CD4-positive, alpha-beta memory T cell (primary cell): ENCODE results near the gene LASP1. TPM values are rescaled to one million over a fixed set of nuclear protein-coding genes. Genes with fewer than 3 reads are reported as not detected.

ENCODE experiments used
- CTCF ChIA-PET: fragments of 350-600 bp; sonication (Branson Sonifier 250); formaldehyde crosslinking; loops from one replicate; lab custom pipeline; 2021; ENCODE audit warnings: inconsistent platforms; ENCODE audit not compliant: partially characterized antibody; lab: Charles Lee
- POLR2A ChIA-PET: fragments of 350-600 bp; sonication (Branson Sonifier 250); formaldehyde crosslinking; loops from one replicate; lab custom pipeline; 2021; ENCODE audit not compliant: partially characterized antibody; lab: Charles Lee
- DNase-seq, 5 donors: peaks; one replicate each; pipeline versions ENCODE4 v3.0.0 to v3.0.0-alpha.2; 2020 to 2022; ENCODE audit warnings: mixed read lengths in 1 of 5
- H3K27ac ChIP-seq: one replicate; pipeline ENCODE4 v1.7.0; 2013; ENCODE audit warnings: low read depth, low read length
- H3K27me3 ChIP-seq: 2 replicates; pipeline ENCODE4 v1.7.0; 2013; ENCODE audit warnings: mild to moderate bottlenecking, low read length, moderate library complexity; ENCODE audit not compliant: insufficient read depth
- H3K36me3 ChIP-seq: 2 replicates; pipeline ENCODE4 v1.7.0; 2013; ENCODE audit warnings: mild to moderate bottlenecking, low read length, moderate library complexity; ENCODE audit not compliant: insufficient read depth
- H3K4me1 ChIP-seq: 2 replicates; pipeline ENCODE4 v1.7.0; 2013; ENCODE audit warnings: mild to moderate bottlenecking, low read length, moderate library complexity; ENCODE audit not compliant: insufficient read depth
- H3K4me3 ChIP-seq, 2 donors: one replicate each; pipeline ENCODE4 v1.7.0; 2013; ENCODE audit warnings: low read length in 2 of 2, mild to moderate bottlenecking in 1 of 2
- H3K9me3 ChIP-seq, 2 donors: one replicate each; pipeline ENCODE4 v1.7.0; 2013; ENCODE audit warnings: low read length in 2 of 2, control low read depth in 1 of 2; ENCODE audit not compliant: control insufficient read depth in 1 of 2
- H3K27ac Mint-ChIP-seq, 7 donors: one replicate each; pipeline ENCODE4 v1.8.0; 2020 to 2021; ENCODE audit warnings: mixed read lengths in 7 of 7, mild to moderate bottlenecking in 6 of 7, inconsistent platforms in 3 of 7, moderate library complexity in 3 of 7
- H3K27me3 Mint-ChIP-seq, 2 donors: one replicate each; pipeline ENCODE4 v1.8.0; 2020 to 2021; ENCODE audit warnings: mixed read lengths in 2 of 2
- H3K36me3 Mint-ChIP-seq, 2 donors: one replicate each; pipeline ENCODE4 v1.8.0; 2020 to 2021; ENCODE audit warnings: mixed read lengths in 2 of 2, inconsistent platforms in 1 of 2, mild to moderate bottlenecking in 1 of 2
- H3K4me1 Mint-ChIP-seq, 4 donors: one replicate each; pipeline ENCODE4 v1.8.0; 2020 to 2021; ENCODE audit warnings: mixed read lengths in 4 of 4, mild to moderate bottlenecking in 1 of 4
- H3K4me3 Mint-ChIP-seq, 8 donors: one replicate each; pipeline ENCODE4 v1.8.0; 2020 to 2021; ENCODE audit warnings: mixed read lengths in 8 of 8, mild to moderate bottlenecking in 7 of 8, moderate library complexity in 6 of 8, inconsistent platforms in 3 of 8
- H3K9me3 Mint-ChIP-seq, 8 donors: one replicate each; pipeline ENCODE4 v1.8.0; 2020 to 2021; ENCODE audit warnings: mixed read lengths in 8 of 8, mild to moderate bottlenecking in 5 of 8, inconsistent platforms in 3 of 8, moderate library complexity in 1 of 8
- intact Hi-C: fragments of 100-400 bp; cut with micrococcal nuclease; formaldehyde crosslinking; loops from one replicate; pipeline ENCODE4 v1.15.1; 2023
- polyA plus RNA-seq, 2 donors: library from polyadenylated mRNA; unstranded; fragments of 300-500 nt; fragmentation: Illumina TruSeq; gene quantifications; one replicate each; pipeline ENCODE4 v1.2.3, GENCODE V29; 2021
- total RNA-seq, 2 experiments: library from RNA; stranded (reverse); gene quantifications; one replicate each; pipeline ENCODE4 v1.2.3, GENCODE V29; 2021

LASP1 gene
- total and polyA plus RNA-seq, 4 experiments from 2014 or later = 32.1 to 122 (median 92.9) TPM

- H3K4me1 Mint-ChIP-seq = peaks cover 50 to 91% (median 73%) of the 10 kb centered on the region in 4 donors
- Histone ChIP-seq H3K27ac (peak overlapping the region; percentile 50), H3K4me1 (peaks cover 94% of the 10 kb centered on the region), H3K36me3 (peaks cover 42% of the 10 kb centered on the region), H3K9me3 (no peaks in the 10 kb centered on the region), H3K4me3 (no peak overlapping the region), H3K27me3 (no peaks in the 10 kb centered on the region)
- peaks cover 21 to 48% of the 10 kb centered on the region in 2 donors for H3K36me3 Mint-ChIP-seq
- no peaks in the 10 kb centered on the region for H3K27me3 Mint-ChIP-seq
- peak overlapping the region in 3 of 8 donors; percentile 20 to 61 (median 52) for H3K4me3 Mint-ChIP-seq
- CTCF ChIA-PET = interaction anchor here (1.2 to 1.5 kb wide), 2 partner anchors 23 to 32 kb away, joined by 3 to 6 read pairs; partner anchors contain the start of gene LASP1
- no peak for DNase-seq
- no peaks in the 10 kb centered on the region for H3K9me3 Mint-ChIP-seq
- intact Hi-C loops = no loop called here
- POLR2A ChIA-PET = interaction anchor here (1.3 to 7.0 kb wide), 6 partner anchors 9 to 39 kb away, joined by 4 to 63 read pairs (median 14); partner anchors contain the start of genes LASP1 and RPL23
- H3K27ac Mint-ChIP-seq = peak overlapping the region; percentile 60 to 91 (median 89)
These were observed 22.8 kb downstream of the LASP1 start for GRCh38 chr17:38892620-38893019.

DNA sequence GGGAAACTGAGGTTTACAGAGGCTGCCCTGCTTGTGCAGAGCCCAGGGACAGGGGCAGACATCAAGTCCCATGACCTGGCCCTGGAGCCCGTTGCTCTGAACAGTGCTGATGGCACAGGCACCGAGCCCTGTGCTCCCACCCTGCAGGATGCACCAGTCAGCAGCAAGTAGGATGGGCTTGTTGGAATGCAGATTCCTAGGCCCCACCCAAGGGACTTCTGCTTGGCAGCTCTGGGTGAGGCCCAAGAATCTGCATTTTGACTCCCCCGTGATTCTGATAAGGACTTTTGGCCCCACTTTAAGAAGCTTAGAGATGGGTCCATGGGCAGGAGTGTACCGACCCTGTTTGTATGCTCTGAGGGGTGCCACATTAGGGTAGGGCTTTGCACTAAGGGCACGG, 23.3 kb downstream of the LASP1 start:
- peak overlapping the region in 4 of 8 donors; percentile 20 to 61 (median 56) for H3K4me3 Mint-ChIP-seq
- Histone ChIP-seq H3K4me3 (no peak overlapping the region), H3K9me3 (no peaks in the 10 kb centered on the region), H3K4me1 (peaks cover 94% of the 10 kb centered on the region), H3K27ac (peak overlapping the region; percentile 50), H3K36me3 (peaks cover 39% of the 10 kb centered on the region), H3K27me3 (no peaks in the 10 kb centered on the region)
- intact Hi-C loops = no loop called here
- peaks cover 21 to 46% of the 10 kb centered on the region in 2 donors for H3K36me3 Mint-ChIP-seq
- no peaks in the 10 kb centered on the region for H3K9me3 Mint-ChIP-seq
- peaks cover 54 to 96% (median 75%) of the 10 kb centered on the region in 4 donors for H3K4me1 Mint-ChIP-seq
- no peak for DNase-seq
- H3K27me3 Mint-ChIP-seq = no peaks in the 10 kb centered on the region
- peak overlapping the region; percentile 60 to 90 (median 78) for H3K27ac Mint-ChIP-seq
- POLR2A ChIA-PET = interaction anchor here (0.6 to 7.0 kb wide), 7 partner anchors 9 to 560 kb away, joined by 3 to 63 read pairs (median 5); partner anchors contain the start of genes LASP1 and RPL23
- CTCF ChIA-PET = interaction anchor here (0.7 to 2.0 kb wide), 2 partner anchors 25 to 90 kb away, joined by 3 to 8 read pairs; no protein-coding TSS in a partner anchor

GRCh38 chr17:38893607-38894006, 23.7 kb downstream of the LASP1 start:
- H3K4me3 Mint-ChIP-seq = peak overlapping the region in 5 of 8 donors; percentile 12 to 59 (median 23)

DNA sequence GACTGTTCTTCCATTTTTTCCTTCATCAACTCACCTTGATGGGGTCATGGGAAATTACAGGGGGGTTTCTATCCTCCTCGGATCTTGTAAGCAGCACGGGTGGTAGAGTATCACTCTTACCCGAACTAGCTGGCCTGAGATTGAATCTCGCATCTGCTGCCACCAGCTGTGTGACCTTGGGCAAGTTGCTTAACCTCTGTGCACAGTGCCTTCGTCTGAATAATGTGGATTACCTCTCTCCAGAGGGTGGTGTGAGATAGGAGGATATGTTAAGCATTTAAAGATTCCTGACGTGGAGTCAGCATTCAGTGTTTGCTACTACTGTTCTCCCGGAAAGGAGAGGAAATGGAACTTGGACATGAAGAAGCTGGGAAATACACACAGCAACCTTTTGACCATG, 24.4 kb downstream of the LASP1 start:
- Histone ChIP-seq H3K27me3 (no peaks in the 10 kb centered on the region), H3K9me3 (no peaks in the 10 kb centered on the region), H3K4me1 (peaks cover 95% of the 10 kb centered on the region), H3K36me3 (peaks cover 30% of the 10 kb centered on the region), H3K4me3 (no peak overlapping the region), H3K27ac (peak overlapping the region; percentile 50)
- POLR2A ChIA-PET = interaction anchor here (1.0 to 7.0 kb wide), 5 partner anchors 10 to 41 kb away, joined by 4 to 63 read pairs (median 13); partner anchors contain the start of genes LASP1 and RPL23
- DNase-seq = no peak
- Mint-ChIP-seq H3K27me3 (no peaks in the 10 kb centered on the region), H3K27ac (peak overlapping the region; percentile 68 to 90 (median 78)), H3K36me3 (peaks cover 14 to 49% of the 10 kb centered on the region in 2 donors), H3K9me3 (no peaks in the 10 kb centered on the region), H3K4me3 (peak overlapping the region in 2 of 8 donors; percentile 43 to 59), H3K4me1 (peaks cover 60 to 96% (median 78%) of the 10 kb centered on the region in 4 donors)
- intact Hi-C loops = no loop called here
- CTCF ChIA-PET = interaction anchor here (0.7 to 2.0 kb wide), 2 partner anchors 12 to 26 kb away, joined by 3 to 8 read pairs; no protein-coding TSS in a partner anchor

More at GRCh38 chr17:38893607-38894006, 23.7 kb downstream of the LASP1 start:
- POLR2A ChIA-PET = interaction anchor here (0.6 to 7.0 kb wide), 7 partner anchors 10 to 560 kb away, joined by 3 to 63 read pairs (median 5); partner anchors contain the start of genes LASP1 and RPL23
- H3K4me1 ChIP-seq = peaks cover 95% of the 10 kb centered on the region
- Mint-ChIP-seq H3K36me3 (peaks cover 17 to 47% of the 10 kb centered on the region in 2 donors), H3K27me3 (no peaks in the 10 kb centered on the region), H3K27ac (peak overlapping the region; percentile 66 to 90 (median 78)), H3K9me3 (no peaks in the 10 kb centered on the region), H3K4me1 (peaks cover 57 to 96% (median 77%) of the 10 kb centered on the region in 4 donors)
- intact Hi-C loops = no loop called here
- no peaks in the 10 kb centered on the region for H3K27me3 ChIP-seq
- peaks cover 36% of the 10 kb centered on the region for H3K36me3 ChIP-seq
- H3K9me3 ChIP-seq = no peaks in the 10 kb centered on the region
- peak overlapping the region; percentile 50 for H3K27ac ChIP-seq
- H3K4me3 ChIP-seq = no peak overlapping the region
- DNase-seq = peak in 1 of 5 donors; percentile 50
- CTCF ChIA-PET = interaction anchor here (0.7 to 2.0 kb wide), 3 partner anchors 12 to 89 kb away, joined by 3 to 8 read pairs (median 3); no protein-coding TSS in a partner anchor

- H3K27me3 ChIP-seq = no peaks in the 10 kb centered on the region
- peaks cover 30% of the 10 kb centered on the region for H3K36me3 ChIP-seq
- peaks cover 56 to 91% (median 74%) of the 10 kb centered on the region in 4 donors for H3K4me1 Mint-ChIP-seq
- H3K4me3 Mint-ChIP-seq = peak overlapping the region in 2 of 8 donors; percentile 26 to 49
- H3K27me3 Mint-ChIP-seq = no peaks in the 10 kb centered on the region
- H3K36me3 Mint-ChIP-seq = peaks cover 8 to 48% of the 10 kb centered on the region in 2 donors
- no peaks in the 10 kb centered on the region for H3K9me3 ChIP-seq
- ChIA-PET CTCF (interaction anchor here (0.8 to 6.4 kb wide), 3 partner anchors 26 to 28 kb away, joined by 3 to 41 read pairs (median 3); partner anchors contain the start of gene LASP1), POLR2A (interaction anchor here (1.6 to 4.5 kb wide), 3 partner anchors 25 to 43 kb away, joined by 5 to 133 read pairs (median 42); partner anchors contain the start of genes LASP1 and RPL23)
- peak overlapping the region; percentile 85 for H3K27ac ChIP-seq
- peak overlapping the region; percentile 57 to 98 (median 91) for H3K27ac Mint-ChIP-seq
- intact Hi-C loops = no loop called here
- H3K4me1 ChIP-seq = peaks cover 95% of the 10 kb centered on the region
- no peaks in the 10 kb centered on the region for H3K9me3 Mint-ChIP-seq
- H3K4me3 ChIP-seq = no peak overlapping the region
- no peak for DNase-seq
These were observed 26.6 kb downstream of the LASP1 start for GRCh38 chr17:38896346-38896954.

- H3K27ac Mint-ChIP-seq = peak overlapping the region; percentile 90 to 98 (median 97)
- H3K9me3 Mint-ChIP-seq = no peaks in the 10 kb centered on the region
- Histone ChIP-seq H3K4me1 (peaks cover 95% of the 10 kb centered on the region), H3K27me3 (no peaks in the 10 kb centered on the region), H3K36me3 (peaks cover 25% of the 10 kb centered on the region), H3K4me3 (no peak overlapping the region), H3K27ac (peak overlapping the region; percentile 85), H3K9me3 (no peaks in the 10 kb centered on the region)
- peaks cover 51 to 85% (median 69%) of the 10 kb centered on the region in 4 donors for H3K4me1 Mint-ChIP-seq
- no peak for DNase-seq
- H3K27me3 Mint-ChIP-seq = no peaks in the 10 kb centered on the region
- intact Hi-C loops = no loop called here
- POLR2A ChIA-PET = interaction anchor here (0.8 to 4.5 kb wide), 8 partner anchors 12 to 341 kb away, joined by 3 to 133 read pairs (median 8); partner anchors contain the start of genes LASP1 and RPL23
- CTCF ChIA-PET = interaction anchor here (0.8 to 6.4 kb wide), 5 partner anchors 11 to 86 kb away, joined by 3 to 41 read pairs (median 3); partner anchors contain the start of gene LASP1
- H3K4me3 Mint-ChIP-seq = peak overlapping the region in 3 of 8 donors; percentile 53 to 93 (median 86)
- peaks cover 4 to 45% of the 10 kb centered on the region in 2 donors for H3K36me3 Mint-ChIP-seq
These were observed 27.3 kb downstream of the LASP1 start for GRCh38 chr17:38897176-38897575.
